Neural progenitor cell (in vitro differentiated cells): Measurements from ENCODE around the gene ROBO4. TPM values are rescaled to one million over a fixed set of nuclear protein-coding genes. Genes with fewer than 3 reads are reported as not detected.

Experiments
- DNase-seq: peaks from one replicate; pipeline ENCODE4 v3.0.0-alpha.2; 2016; ENCODE audit warnings: low spot score
- H2AFZ ChIP-seq: fragments of 200-600 bp; sonication (generic); replicated peaks from 2 replicates; pipeline ENCODE4 v1.6.1; 2016; ENCODE audit warnings: antibody characterized with exemption
- H3F3A ChIP-seq: fragments of 200-600 bp; sonication (generic); 2 replicates; pipeline ENCODE4 v1.6.1; 2016; ENCODE audit warnings: antibody characterized with exemption, low read depth
- H3K27ac ChIP-seq: fragments of 200-600 bp; sonication (generic); 2 replicates; pipeline ENCODE4 v1.5.1; 2016; ENCODE audit warnings: mild to moderate bottlenecking
- H3K27me3 ChIP-seq: fragments of 200-600 bp; sonication (generic); 2 replicates; pipeline ENCODE4 v1.6.1; 2016; ENCODE audit warnings: mild to moderate bottlenecking, moderate library complexity
- H3K36me3 ChIP-seq: fragments of 200-600 bp; sonication (generic); 2 replicates; pipeline ENCODE4 v1.5.1; 2016
- H3K4me1 ChIP-seq: fragments of 200-600 bp; sonication (generic); 2 replicates; pipeline ENCODE4 v1.6.1; 2016; ENCODE audit warnings: mixed run types
- H3K4me2 ChIP-seq: fragments of 200-600 bp; sonication (generic); 2 replicates; pipeline ENCODE4 v1.6.1; 2016
- H3K4me3 ChIP-seq: fragments of 200-600 bp; sonication (generic); 2 replicates; pipeline ENCODE4 v1.5.1; 2016
- H3K79me2 ChIP-seq: fragments of 200-600 bp; sonication (generic); 2 replicates; pipeline ENCODE4 v1.6.1; 2016; ENCODE audit warnings: low read depth
- H3K9ac ChIP-seq: fragments of 200-600 bp; sonication (generic); 2 replicates; pipeline ENCODE4 v1.6.1; 2016
- H3K9me3 ChIP-seq: fragments of 200-600 bp; sonication (generic); 2 replicates; pipeline ENCODE4 v1.5.1; 2016; ENCODE audit warnings: low read depth
- H4K20me1 ChIP-seq: fragments of 200-600 bp; sonication (generic); 2 replicates; pipeline ENCODE4 v1.6.1; 2016; ENCODE audit warnings: low read depth
- H3K27ac Mint-ChIP-seq: 3 replicates; pipeline ENCODE4 v1.8.0; 2021; ENCODE audit warnings: mixed read lengths
- H3K27me3 Mint-ChIP-seq: 2 replicates; pipeline ENCODE4 v1.8.0; 2022; ENCODE audit warnings: low read depth, mild to moderate bottlenecking, inconsistent platforms, moderate library complexity, mixed read lengths; ENCODE audit not compliant: insufficient read depth
- H3K36me3 Mint-ChIP-seq: 3 replicates; pipeline ENCODE4 v1.8.0; 2021; ENCODE audit warnings: mixed read lengths
- H3K4me1 Mint-ChIP-seq: 3 replicates; pipeline ENCODE4 v1.8.0; 2021; ENCODE audit warnings: mixed read lengths
- H3K4me3 Mint-ChIP-seq: 3 replicates; pipeline ENCODE4 v1.8.0; 2021; ENCODE audit warnings: mild to moderate bottlenecking, moderate library complexity, mixed read lengths
- H3K9me3 Mint-ChIP-seq: 3 replicates; pipeline ENCODE4 v1.8.0; 2020; ENCODE audit warnings: mixed read lengths
- CTCF ChIP-seq: fragments of 200-600 bp; sonication (generic); IDR thresholded peaks from 2 replicates; pipeline ENCODE4 v1.5.1; 2017; ENCODE audit warnings: antibody characterized with exemption, mild to moderate bottlenecking
- EZH2 ChIP-seq: fragments of 200-600 bp; sonication (generic); IDR thresholded peaks from 2 replicates; pipeline ENCODE4 v1.6.1; 2017; ENCODE audit warnings: antibody characterized with exemption, mild to moderate bottlenecking, moderate library complexity
- EZH2phosphoT487 ChIP-seq: fragments of 200-600 bp; sonication (generic); IDR thresholded peaks from 2 replicates; pipeline ENCODE4 v1.6.1; 2017; ENCODE audit warnings: antibody characterized with exemption
- total RNA-seq: library from RNA; depleted of rRNA; stranded (reverse); fragments of >200 nt; gene quantifications from 2 replicates; pipeline ENCODE4 v1.2.3, GENCODE V29; 2015; ENCODE audit warnings: low replicate concordance

Gene ROBO4
- total RNA-seq, 1 donor from 2014 or later, result not detected

- H3K4me3 ChIP-seq, result no peak overlapping the region
- no peak overlapping the region for H3K27ac ChIP-seq
- peaks cover 53% of the 10 kb centered on the region for H3K27me3 ChIP-seq
- H3K4me1 ChIP-seq, result peaks cover 15% of the 10 kb centered on the region
- no peak overlapping the region for H3K4me2 ChIP-seq
- H3K9me3 Mint-ChIP-seq, result peaks cover 8% of the 10 kb centered on the region
- no peaks in the 10 kb centered on the region for H4K20me1 ChIP-seq
- H3K9me3 ChIP-seq, result no peaks in the 10 kb centered on the region
- H3K79me2 ChIP-seq, result no peaks in the 10 kb centered on the region
- peaks cover 14% of the 10 kb centered on the region for H3F3A ChIP-seq
- H3K9ac ChIP-seq, result no peak overlapping the region
- peaks cover 19% of the 10 kb centered on the region for H3K27me3 Mint-ChIP-seq
- DNase-seq, result no peak
- no peaks in the 10 kb centered on the region for H3K36me3 ChIP-seq
- no peak for TF ChIP-seq CTCF
- TF ChIP-seq EZH2phosphoT487, result no peak
- no peaks in the 10 kb centered on the region for H3K36me3 Mint-ChIP-seq
- peak overlapping the region; percentile 45 for H3K4me3 Mint-ChIP-seq
- no peak overlapping the region for H3K27ac Mint-ChIP-seq
- no peak overlapping the region for H2AFZ ChIP-seq
- peaks cover 11% of the 10 kb centered on the region for H3K4me1 Mint-ChIP-seq
Observed at GRCh38 chr11:124922831-124923230, 25.2 kb upstream of the ROBO4 start.

DNA sequence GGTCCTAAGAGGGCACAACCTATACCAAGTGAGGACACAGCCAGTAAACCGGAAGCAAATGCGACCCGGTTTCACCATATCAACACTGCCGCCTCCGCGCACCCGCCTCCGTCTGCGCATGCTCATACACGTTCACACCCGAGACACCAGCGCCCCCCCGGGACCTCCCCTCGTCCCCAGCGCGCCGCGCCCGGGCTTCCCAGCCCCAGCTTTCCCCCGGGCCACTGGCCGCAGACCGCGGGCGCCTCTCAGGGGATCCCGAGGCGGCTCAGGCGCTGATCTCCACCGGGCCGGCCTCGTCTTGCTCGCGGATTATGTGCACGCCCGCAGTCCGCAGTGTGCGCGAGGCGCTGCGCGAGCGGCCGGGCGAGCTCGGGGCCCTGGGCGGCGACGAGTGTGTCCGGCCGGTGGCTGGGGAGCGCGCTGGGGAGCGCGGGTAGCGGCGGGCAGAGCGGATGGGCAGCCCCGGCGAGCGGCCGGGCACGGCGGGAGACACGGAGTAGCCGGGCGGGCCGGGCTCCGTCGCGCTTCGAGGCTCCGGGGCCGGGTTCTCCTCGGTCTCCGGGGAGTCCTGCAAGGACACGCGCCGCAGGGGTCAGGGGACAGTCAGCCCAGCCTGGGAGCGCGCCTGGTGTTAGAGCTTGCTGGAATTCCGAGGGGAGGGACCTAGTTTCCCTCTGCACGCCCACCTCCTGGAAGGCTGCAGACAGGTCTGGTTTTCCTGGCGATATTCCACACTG, 23.4 kb upstream of the ROBO4 start:
- peaks cover 15% of the 10 kb centered on the region for H3K4me1 ChIP-seq
- TF ChIP-seq EZH2phosphoT487, result peak; percentile 38
- TF ChIP-seq CTCF, result peak; percentile 6
- TF ChIP-seq EZH2, result peak; percentile 76
- H3K9ac ChIP-seq, result no peak overlapping the region
- Mint-ChIP-seq H3K4me1 (peaks cover 11% of the 10 kb centered on the region), H3K4me3 (peak overlapping the region; percentile 82), H3K36me3 (no peaks in the 10 kb centered on the region), H3K9me3 (peaks cover 8% of the 10 kb centered on the region), H3K27ac (no peak overlapping the region), H3K27me3 (peaks cover 21% of the 10 kb centered on the region)
- H3K9me3 ChIP-seq, result no peaks in the 10 kb centered on the region
- peak overlapping the region; percentile 37 for H3K4me3 ChIP-seq
- H3K27me3 ChIP-seq, result peaks cover 53% of the 10 kb centered on the region
- peak; percentile 85 for DNase-seq
- no peaks in the 10 kb centered on the region for H3K79me2 ChIP-seq
- no peak overlapping the region for H3K27ac ChIP-seq
- no peaks in the 10 kb centered on the region for H4K20me1 ChIP-seq
- H3K4me2 ChIP-seq, result peak overlapping the region; percentile 74
- H3K36me3 ChIP-seq, result no peaks in the 10 kb centered on the region
- peaks cover 14% of the 10 kb centered on the region for H3F3A ChIP-seq
- H2AFZ ChIP-seq, result peak overlapping the region; percentile 78

- Mint-ChIP-seq H3K27ac (no peak overlapping the region), H3K27me3 (peaks cover 20% of the 10 kb centered on the region), H3K4me3 (peak overlapping the region; percentile 82), H3K9me3 (peaks cover 10% of the 10 kb centered on the region), H3K4me1 (peaks cover 11% of the 10 kb centered on the region), H3K36me3 (no peaks in the 10 kb centered on the region)
- Histone ChIP-seq H3K36me3 (no peaks in the 10 kb centered on the region), H3K27ac (no peak overlapping the region), H3K79me2 (no peaks in the 10 kb centered on the region), H3F3A (peaks cover 14% of the 10 kb centered on the region), H2AFZ (no peak overlapping the region), H4K20me1 (no peaks in the 10 kb centered on the region), H3K27me3 (peaks cover 53% of the 10 kb centered on the region), H3K9me3 (no peaks in the 10 kb centered on the region), H3K9ac (no peak overlapping the region), H3K4me3 (no peak overlapping the region), H3K4me1 (peaks cover 15% of the 10 kb centered on the region), H3K4me2 (peak overlapping the region; percentile 74)
- no peak for TF ChIP-seq EZH2
- no peak for TF ChIP-seq CTCF
- no peak for TF ChIP-seq EZH2phosphoT487
- no peak for DNase-seq
Observed at GRCh38 chr11:124920356-124920755, 22.7 kb upstream of the ROBO4 start.
